B cell (primary cell): Measurements from ENCODE around the gene NHSL2.

Source experiments
- EZH2 ChIP-seq: IDR thresholded peaks from 2 replicates; pipeline ENCODE4 v1.6.1; 2012; ENCODE audit warnings: borderline replicate concordance, low read depth, mild to moderate bottlenecking, moderate library complexity, low read length; ENCODE audit not compliant: insufficient read depth, poor library complexity, severe bottlenecking
- TF ChIP-seq, protein P1 (sequence below): fragments of 200-600 bp; IDR thresholded peaks from one replicate; pipeline ENCODE4 v1.8.0; 2022; ENCODE audit warnings: antibody characterized with exemption, mild to moderate bottlenecking

- TF ChIP-seq, protein P1, sequence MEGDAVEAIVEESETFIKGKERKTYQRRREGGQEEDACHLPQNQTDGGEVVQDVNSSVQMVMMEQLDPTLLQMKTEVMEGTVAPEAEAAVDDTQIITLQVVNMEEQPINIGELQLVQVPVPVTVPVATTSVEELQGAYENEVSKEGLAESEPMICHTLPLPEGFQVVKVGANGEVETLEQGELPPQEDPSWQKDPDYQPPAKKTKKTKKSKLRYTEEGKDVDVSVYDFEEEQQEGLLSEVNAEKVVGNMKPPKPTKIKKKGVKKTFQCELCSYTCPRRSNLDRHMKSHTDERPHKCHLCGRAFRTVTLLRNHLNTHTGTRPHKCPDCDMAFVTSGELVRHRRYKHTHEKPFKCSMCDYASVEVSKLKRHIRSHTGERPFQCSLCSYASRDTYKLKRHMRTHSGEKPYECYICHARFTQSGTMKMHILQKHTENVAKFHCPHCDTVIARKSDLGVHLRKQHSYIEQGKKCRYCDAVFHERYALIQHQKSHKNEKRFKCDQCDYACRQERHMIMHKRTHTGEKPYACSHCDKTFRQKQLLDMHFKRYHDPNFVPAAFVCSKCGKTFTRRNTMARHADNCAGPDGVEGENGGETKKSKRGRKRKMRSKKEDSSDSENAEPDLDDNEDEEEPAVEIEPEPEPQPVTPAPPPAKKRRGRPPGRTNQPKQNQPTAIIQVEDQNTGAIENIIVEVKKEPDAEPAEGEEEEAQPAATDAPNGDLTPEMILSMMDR, result no peak
- TF ChIP-seq EZH2, result no peak
Observed at GRCh38 chrX:72073633-72074032, 163.0 kb downstream of the NHSL2 start.
